Fibroblast of skin of scalp (primary cell): ENCODE measurements around the gene RBMS2.
A peak's percentile ranks its signal among the peaks of the same experiment; 100 is the strongest.
"Not testable (repeated sequence)": the region's sequence is repeated elsewhere in the genome, so short reads cannot be mapped to it uniquely, and the experiment has no call there.

Source experiments
- DNase-seq: peaks from one replicate; pipeline ENCODE4 v3.0.0-alpha.2; 2013

Gene RBMS2

DNA sequence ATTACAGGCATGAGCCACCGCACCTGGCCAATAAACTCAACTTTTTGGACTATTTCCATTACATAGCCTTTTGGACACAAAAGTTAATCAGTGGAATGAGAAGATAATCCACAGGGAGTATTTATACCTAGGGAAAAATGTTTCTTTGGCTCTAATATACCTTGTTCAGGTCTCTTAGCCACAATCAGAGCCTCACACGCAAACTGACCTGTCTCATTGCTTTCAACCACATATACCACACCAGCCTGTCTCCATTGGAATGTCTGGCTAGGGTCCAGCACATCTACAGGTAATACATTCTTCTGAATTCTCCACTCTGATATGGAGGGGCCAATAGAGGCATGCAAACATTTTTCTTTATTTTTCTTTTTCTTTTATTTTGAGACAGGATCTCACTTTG, 3.8 kb upstream of the RBMS2 start:
- no peak for DNase-seq

DNA sequence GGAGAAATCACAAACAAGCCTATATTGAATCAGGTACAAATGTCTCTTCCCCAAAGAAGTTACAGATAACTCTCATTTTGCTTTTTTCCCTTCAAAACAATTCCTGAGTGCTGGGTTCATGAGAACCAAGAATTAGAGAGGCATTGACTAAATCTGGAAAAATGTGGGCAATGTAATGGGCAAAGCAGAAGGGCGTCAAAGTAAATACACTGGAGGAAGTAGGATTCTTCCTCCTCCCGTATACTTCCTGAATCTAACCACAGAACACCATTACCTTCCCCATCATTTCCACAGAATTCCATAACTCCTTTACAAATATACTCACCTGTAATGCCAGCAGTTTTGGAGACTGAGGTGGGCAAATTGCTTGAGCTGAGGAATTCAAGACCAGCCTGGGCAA, 3.0 kb upstream of the RBMS2 start:
- peak; percentile 65 for DNase-seq

- no peak for DNase-seq
Measured at GRCh38 chr12:56520048-56520447, 1.6 kb upstream of the RBMS2 start.

- DNase-seq: no peak
Measured at GRCh38 chr12:56520506-56520905, 1.1 kb upstream of the RBMS2 start.

DNA sequence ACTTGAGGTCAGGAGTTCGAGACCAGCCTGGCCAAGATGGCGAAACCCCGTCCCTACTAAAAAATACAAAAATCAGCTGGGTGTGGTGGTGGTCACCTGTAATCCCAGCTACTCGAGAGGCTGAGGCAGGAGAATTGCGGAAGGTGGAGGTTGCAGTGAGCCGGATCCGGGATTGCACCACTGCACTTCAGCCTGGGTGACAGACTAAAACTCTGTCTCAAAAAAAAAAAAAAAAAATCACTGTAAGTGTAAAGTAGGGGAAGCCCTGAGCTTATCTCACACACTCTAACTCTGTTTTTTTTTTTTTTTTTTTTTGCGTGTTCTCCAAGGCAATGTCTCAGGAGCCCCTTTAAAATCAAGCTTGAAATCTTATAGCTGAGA, 421 bp upstream of the RBMS2 start:
- no peak for DNase-seq

GRCh38 chr12:56522411-56523193, 982 bp downstream of the RBMS2 start:
- peak; percentile 54 for DNase-seq

- DNase-seq: peak; percentile 17
Measured at GRCh38 chr12:56528846-56529245, 7.2 kb downstream of the RBMS2 start.

- no peak for DNase-seq
Measured at GRCh38 chr12:56529656-56530055, 8.0 kb downstream of the RBMS2 start.

- DNase-seq: no peak
Measured at GRCh38 chr12:56530390-56531055, 8.9 kb downstream of the RBMS2 start.

DNA sequence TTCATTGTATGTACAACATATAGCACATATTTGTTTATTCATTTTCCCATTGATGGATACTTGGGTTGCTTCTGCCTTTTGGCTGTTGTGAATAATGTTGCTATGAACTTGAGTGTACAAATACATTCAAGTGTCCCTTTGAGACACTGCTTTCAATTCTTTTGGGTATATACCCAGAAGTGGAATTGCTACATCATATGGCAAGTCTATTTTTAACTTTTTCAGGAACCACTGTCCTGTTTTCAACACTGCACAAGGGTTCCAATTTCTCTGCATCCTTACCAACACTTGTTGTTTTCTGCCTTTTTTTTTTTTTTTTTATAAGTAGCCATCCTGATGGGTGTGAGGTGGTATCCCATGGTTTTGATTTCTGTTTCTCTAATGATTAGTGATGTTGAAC, 15.9 kb downstream of the RBMS2 start:
- DNase-seq: no peak

- no peak for DNase-seq
Measured at GRCh38 chr12:56541631-56542030, 20.0 kb downstream of the RBMS2 start.

DNA sequence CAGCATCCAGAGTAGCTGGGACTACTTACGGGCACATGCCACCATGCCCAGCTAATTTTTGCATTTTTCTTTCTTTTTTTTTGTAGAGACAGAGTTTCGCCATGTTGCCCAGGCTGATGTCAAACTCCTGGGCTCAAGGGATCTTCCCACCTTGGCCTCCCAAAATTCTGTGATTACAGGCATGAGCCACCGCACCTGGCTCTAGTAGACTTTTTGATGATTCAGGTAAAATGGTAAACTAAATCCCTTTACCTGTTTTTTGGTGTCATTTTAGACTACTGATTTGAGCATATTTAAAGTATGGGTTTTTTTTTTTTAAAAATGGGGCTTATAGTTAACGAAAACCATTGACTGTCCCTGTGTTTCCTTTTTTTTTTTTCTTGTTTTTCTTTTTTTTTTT, 20.5 kb downstream of the RBMS2 start:
- no peak for DNase-seq

DNA sequence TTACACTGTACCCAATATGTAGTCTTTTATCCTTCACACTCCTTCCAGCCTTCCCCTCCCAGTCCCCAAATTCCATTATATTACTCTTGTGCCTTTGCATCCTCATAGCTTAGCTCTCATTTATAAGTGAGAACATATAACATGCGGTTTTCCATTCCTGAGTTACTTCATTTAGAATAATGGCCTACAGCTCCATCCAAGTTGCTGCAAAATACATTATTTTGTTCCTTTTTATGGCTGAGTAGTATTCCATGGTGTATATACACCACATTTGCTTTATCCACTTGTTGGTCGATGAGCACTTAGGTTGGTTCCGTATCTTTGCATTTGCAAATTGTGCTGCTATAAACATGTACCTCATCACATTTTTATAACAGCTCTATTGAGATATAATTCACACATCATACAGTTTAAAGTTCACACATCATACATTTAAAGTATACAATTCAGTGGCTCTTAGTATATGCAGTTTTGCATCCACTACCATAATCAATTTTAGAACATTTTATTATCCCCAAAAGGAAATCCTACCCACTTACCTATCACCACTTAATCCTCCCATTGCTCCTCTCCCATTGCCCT, 23.5 kb downstream of the RBMS2 start:
- no peak for DNase-seq

DNA sequence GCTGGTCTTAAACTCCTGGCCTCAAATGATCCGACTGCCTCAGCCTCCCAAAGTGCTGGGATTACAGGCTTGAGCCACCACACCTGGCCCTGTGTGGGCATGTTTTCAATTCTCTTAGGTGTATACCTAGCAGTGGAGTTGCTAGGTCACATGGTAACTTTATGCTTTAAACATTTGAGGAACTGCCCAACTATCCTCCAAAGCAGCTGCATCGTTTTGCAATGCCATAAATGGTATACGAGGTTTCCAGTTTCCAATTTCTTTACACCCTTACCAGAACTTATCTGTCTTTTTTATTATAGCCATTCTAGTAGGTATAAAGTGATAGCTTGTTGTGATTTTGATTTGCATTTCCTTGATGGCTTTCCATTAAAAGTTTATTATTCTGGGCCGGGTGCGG, 25.1 kb downstream of the RBMS2 start:
- no peak for DNase-seq

GRCh38 chr12:56551070-56551469, 29.4 kb downstream of the RBMS2 start:
- DNase-seq: no peak

- peak; percentile 66 for DNase-seq
Measured at GRCh38 chr12:56565510-56566101, 44.0 kb downstream of the RBMS2 start.

DNA sequence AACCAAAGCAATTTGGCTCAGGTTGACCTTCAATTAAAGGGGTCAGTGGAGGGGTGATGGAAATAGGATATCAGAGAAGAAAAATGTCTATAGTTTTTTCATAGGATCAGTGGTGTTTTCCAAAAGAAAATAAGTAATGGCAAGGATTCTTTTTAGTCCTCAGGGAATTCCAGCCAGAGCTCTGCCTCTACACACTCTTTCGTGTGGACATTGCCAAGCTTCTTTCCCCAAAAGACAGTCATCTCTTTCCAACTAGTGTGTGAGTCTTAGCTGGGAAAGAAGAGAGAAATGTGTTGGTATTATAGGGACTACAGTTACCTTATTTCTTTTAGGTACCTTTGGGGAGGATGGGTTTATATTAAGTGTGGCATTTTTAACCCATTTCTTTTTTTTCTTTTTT, 46.5 kb downstream of the RBMS2 start:
- DNase-seq: peak; percentile 24

GRCh38 chr12:56571121-56571520, 49.5 kb downstream of the RBMS2 start:
- DNase-seq: peak; percentile 17

GRCh38 chr12:56572288-56572687, 50.7 kb downstream of the RBMS2 start:
- no peak for DNase-seq

DNA sequence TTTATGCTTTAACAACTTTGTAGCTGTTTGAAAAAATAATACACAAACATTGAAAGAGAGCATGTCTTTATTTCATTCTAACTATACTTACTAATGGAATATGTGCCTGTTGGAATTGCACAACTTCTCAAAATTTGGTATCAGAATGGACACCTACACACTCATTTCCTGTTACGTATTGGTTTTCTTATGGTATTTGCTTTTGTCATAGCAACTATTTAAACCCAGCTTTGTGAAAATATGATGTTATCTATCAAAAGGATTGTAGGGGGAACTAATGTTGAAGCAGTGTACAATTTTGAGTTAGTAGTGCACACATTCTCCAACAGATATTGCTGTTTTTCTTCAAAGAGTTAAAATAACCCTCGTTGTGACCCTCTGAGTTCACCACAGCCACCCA, 52.6 kb downstream of the RBMS2 start:
- no peak for DNase-seq

GRCh38 chr12:56577248-56577647, 55.6 kb downstream of the RBMS2 start:
- DNase-seq: not testable (repeated sequence)

DNA sequence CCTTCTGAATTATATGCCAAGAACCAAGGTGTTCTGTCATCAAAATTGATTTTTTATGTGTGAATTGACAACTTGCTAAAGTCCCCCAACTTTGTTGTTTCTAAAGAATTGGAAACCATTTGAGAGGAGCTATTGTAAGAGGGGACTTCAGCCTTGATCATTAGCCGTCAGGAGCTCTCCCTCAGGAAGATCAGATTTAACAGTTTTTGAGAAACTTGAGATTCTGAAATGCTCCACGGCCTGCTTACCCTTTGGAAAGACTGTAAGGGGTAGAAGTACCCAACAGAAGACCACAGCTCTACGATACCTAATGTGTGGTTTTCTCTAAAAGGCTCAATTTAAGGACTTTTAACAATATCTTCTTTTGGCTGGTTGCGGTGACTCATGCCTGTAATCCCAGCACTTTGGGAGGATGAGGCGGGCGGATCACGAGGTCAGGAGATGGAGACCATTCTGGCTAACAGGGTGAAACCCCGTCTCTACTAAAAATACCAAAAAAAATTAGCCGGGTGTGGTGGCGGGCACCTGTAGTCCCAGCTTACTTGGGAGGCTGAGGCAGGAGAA, 57.4 kb downstream of the RBMS2 start:
- no peak for DNase-seq

GRCh38 chr12:56581418-56582145, 60.0 kb downstream of the RBMS2 start:
- DNase-seq: no peak
